AG20443 (cell line): ENCODE data around the gene LRCH1.

Source experiments
- DNase-seq: peaks from one replicate; pipeline ENCODE4 v3.0.0; 2012; ENCODE audit warnings: low spot score, mixed read lengths

LRCH1 gene

DNA sequence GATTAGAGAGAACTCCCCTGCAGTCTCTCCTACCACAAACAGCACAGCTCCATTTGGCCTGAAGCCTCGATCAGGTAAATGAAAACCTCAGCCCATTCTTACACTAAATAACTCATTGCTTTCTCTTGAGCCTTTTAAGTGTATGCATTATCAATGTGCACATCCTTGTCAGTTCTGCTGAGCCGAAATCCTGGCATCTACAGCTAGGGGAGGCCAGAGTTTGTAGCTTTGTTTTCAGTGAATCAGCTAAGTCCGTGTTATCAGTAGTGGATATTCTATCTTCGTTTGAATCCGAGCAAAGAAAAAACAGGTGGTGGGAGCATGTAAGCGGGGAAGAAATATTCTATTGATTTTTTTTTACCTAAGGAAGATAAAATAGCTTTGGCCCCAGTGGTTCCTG, 159.6 kb downstream of the LRCH1 start:
- no peak for DNase-seq

DNA sequence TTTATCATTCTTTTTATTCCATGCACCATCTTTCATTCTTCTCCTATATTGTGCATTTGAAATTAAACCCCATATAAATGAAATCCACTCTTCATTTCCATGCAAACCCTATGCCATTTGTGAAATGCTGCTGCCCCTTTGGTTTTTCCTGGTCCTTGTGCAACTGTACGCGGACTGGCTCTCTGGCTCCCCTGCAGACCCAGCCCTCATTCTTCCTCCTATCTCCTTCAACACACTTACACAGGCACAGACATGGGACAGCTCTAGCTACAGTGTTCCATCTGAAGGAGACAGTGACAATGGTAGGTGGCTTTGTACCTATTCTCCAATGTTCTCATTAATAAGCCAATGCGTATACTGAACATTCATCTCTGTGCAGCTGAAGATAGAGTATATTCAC, 162.4 kb downstream of the LRCH1 start:
- no peak for DNase-seq

DNA sequence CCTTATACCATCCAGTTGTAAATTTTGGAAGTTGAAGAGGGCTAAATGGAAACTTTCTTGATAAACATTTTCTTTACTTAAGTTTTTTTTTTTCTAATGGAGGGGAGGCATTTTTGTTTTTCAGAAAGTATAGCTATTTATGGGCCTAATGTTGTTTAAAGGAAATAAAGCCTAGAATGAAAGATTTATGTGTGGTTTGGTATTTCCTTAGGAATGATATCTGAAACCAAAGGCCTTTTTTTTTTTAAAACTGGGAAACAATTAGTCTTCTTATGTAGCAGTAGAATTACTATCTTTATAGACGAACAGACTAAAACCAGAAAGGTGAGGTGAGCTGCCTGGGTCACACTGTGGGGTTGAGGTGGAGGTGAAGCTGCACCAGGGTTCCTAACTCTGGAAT, 163.9 kb downstream of the LRCH1 start:
- DNase-seq: no peak

- DNase-seq: no peak
Observed at GRCh38 chr13:46717275-46717674, 164.3 kb downstream of the LRCH1 start.

DNA sequence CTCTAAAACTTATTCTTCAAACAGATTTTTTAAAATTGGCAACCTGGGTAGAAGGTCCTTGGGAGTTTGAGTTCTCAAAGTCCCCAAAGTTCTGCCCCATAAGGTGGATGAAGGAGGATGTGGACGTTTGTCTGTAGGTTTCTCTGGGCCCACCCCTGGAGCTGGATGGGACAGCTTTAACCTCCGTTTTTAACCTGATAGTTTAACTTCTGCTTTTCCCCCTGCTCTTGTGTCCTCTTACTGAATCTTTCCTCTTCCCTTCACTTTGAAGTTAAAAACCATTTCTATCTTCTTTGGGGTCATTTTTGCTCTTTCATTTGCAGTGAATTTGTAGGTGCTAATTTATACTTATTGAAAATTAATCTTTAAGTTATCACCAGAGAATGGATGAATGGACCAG, 164.9 kb downstream of the LRCH1 start:
- DNase-seq: no peak

- DNase-seq: no peak
Observed at GRCh38 chr13:46720189-46720588, 167.2 kb downstream of the LRCH1 start.

GRCh38 chr13:46721054-46721453, 168.1 kb downstream of the LRCH1 start:
- DNase-seq: peak; percentile 48

- DNase-seq: no peak
Observed at GRCh38 chr13:46726347-46726746, 173.4 kb downstream of the LRCH1 start.

DNA sequence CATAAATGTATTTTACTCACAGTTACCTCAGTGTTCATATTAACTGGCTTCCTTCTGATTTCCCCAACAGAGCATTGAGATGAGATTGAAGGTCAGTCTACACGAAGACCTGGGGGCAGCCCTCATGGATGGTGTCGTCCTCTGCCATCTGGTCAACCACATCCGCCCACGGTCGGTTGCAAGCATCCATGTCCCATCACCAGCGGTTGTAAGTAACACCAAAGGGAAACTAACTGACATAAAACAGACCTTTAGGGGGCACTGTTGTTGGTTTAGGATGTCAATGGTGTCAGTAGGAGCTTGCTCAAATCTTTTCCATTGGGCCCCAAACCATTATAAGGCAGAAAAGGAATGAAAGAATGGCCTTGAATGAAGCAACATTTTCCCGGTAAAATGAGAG, 175.8 kb downstream of the LRCH1 start:
- DNase-seq: peak; percentile 17

GRCh38 chr13:46731535-46731934, 178.6 kb downstream of the LRCH1 start:
- DNase-seq: no peak

DNA sequence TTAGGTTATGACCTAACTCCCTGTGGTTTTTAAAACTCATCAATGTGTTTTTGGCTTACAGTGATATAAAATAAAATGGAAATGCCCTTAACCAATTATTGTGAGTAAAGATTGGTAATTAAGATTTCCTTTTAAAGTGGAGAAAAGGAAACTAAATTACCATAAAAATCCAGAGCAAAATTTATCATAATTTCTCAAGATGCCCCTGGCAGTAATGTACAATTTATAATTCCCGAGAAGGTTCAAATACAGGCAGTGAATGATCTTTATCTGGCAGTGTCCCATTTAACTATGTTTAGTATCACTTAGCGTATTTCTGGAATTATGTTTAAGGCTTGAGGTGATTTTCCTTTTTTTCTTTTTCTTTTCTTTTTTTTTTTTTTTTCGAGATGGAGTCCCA, 182.5 kb downstream of the LRCH1 start:
- DNase-seq: no peak

GRCh38 chr13:46736541-46737310, 183.8 kb downstream of the LRCH1 start:
- no peak for DNase-seq

DNA sequence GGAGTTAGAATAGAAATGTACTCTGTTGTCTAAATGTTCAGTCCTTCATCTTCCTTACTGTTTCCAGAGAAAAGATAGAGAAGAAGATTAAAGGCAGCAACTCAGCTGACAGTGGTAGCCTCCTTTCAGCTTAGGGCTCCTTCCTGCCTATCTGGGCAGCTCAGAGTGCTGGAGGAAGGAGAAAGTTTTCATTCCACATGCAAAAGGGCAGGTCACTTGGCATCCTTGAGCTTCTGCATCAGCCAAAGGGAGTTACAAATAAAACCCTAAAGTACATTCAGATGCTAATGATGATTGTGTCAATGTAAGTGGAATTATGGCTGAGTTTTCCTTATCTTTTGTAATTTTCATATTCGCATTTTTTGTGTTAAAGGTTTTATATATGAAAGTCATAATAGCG, 185.1 kb downstream of the LRCH1 start:
- no peak for DNase-seq

DNA sequence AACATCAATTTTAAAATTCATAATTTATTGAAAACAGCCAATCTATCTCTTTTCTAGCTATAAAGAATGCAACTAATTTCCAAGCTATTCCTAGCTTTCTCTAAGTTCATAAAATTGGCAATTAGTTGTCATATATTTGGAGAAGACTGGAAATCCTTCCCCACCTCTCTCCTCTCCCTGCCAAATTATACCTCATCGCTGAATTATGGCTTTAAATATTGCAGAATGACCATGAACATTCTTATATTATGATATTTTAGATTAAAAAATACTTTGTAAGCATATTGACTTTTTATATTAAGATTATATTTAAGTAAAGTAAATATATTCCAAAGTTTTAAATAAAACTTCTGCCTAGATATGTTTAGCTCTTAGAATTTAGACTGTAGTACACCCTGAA, 185.8 kb downstream of the LRCH1 start:
- no peak for DNase-seq

DNA sequence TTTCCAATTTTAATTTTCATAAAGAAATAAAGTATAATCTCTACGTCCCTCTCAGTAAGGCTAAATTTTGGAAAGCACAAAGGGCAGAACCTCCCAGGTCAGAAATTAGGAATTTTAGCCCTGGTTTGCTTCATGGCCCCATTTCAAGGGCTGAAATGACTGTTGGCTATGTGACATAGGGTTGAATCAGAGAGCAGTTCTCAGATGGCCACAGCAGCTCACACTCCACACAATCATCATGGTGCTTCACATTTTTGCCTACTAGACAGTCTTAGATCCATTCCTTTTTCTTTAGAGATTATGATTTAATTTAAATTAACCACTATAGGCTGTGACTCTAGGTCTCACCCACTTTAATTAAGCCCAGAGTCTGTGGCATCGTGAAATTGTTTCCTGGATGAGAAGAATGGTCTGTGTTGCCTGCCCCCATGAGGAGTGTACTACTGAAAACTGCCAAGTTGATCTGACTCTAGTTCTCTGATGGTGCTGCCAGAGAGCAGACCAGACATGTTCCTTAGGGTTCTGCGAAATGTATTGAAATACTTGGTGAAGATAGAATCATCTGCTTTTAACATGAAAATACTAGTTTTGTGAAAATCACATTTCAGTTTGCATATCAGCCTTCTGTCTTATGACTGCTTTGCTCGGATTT, 186.6 kb downstream of the LRCH1 start:
- no peak for DNase-seq

DNA sequence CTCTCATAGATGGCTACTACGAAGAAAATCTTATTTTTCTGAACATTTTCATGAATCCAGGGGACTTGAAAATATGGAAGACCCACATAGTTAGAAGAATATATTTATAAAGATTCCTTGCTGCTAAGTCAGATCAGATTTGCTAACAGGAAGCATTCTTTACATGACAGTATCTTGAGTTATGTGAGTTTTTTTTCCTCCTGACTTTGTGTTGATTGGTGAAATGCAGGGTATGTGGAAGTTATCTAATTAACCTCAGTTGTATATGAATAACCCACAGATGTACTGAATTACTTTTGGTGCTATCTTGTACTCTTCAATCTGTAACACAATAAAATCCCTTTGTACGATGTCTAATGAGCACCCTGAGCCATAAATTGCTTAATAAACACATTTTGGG, 190.2 kb downstream of the LRCH1 start:
- no peak for DNase-seq

GRCh38 chr13:46745062-46745461, 192.1 kb downstream of the LRCH1 start:
- DNase-seq: no peak

GRCh38 chr13:46745706-46746105, 192.7 kb downstream of the LRCH1 start:
- no peak for DNase-seq

DNA sequence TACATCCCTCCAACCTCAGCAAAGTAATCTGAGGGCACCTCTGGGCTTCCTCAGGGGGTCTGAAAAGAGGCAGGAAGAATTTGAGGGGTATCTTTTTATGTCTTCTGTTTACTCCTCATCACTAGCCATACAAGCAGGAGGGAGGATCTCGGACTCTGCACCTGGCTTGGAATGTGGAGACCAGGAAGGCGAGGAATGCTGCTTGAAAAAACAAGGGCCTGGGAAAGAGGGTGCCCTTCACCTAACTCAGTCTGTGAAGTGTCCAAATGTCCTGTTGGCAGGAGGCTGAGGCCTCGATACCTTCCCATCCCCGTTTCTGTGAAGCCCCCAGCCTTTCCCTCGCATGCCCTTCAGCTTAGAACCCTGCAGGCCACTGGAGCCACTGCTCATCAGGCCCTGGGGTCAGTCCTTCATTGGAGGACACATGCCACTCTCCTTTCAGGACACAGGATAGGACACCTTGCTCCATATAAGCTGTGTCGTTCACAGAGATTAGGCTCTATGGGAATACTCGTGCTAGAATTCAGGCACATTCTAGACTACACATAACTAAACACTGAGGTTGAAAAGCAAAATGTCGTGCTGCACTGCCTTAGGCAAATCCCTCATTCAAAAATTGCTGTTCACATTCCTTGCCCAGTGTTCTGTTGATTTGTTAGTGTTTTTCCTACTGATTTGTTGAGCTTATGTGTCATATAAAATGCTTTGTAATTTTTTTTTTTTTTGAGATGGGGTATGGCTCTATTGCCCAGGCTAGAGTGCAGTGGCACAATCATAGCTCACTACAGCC, 194.3 kb downstream of the LRCH1 start:
- DNase-seq: no peak

- DNase-seq: no peak
Observed at GRCh38 chr13:46748300-46748699, 195.3 kb downstream of the LRCH1 start.

DNA sequence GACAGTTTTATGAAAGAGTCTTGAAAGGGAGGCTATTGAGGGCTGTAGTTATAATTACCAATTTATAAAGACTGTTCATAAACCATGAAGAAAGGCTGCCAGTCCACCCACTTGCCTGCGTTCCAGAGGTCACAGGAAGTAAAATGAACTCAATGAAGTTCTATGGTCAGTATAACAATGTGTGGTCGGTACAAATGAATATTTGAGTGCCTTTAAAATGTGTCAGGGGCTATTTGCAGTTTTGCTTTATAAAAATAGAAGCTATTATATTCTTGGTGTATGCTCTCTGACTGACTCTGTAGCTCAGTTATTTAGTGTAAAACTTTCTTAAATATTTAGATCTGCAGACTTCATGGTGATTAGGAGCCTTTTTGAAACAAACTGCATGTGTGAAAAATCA, 197.0 kb downstream of the LRCH1 start:
- no peak for DNase-seq

DNA sequence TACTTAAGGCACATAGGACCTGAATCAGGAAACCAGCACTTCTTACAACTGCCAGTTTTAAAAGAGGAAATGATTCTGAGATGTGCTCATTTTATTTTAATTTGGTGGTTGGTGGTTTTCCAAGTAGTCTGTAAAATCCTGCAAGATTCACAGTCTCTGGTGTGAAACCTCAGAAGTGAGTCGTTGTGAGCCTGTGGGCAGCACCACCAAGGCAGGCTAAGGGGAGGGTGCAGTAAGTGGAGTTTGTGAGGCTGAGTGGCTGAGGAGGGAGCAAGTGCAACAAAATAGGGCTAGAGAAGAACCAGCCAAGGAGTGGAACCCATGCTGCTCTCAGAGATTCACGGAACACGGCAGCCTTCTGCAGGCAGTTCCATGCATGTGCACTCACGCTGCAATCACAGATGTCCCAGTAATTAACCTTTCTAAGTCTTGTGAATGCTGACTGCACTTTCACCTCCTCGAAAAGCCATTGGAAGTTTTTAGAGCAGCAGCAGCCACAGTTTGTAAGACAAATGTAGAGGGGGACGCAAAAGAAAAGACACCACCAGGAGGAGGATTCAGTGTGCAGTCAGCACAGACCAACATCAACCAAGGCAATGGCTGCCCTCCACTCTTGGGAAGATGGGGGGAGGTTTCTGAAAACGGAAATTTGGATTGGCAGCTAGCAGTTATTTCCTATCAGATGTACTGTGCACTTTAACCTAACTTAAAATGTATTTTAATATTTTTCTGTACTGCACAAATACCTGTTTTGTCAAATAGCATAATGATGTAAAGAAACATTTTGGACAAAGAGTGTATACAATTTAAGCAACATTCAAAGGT, 199.1 kb downstream of the LRCH1 start:
- peak; percentile 30 for DNase-seq
